NCI-H748 (cell line): ENCODE results near the gene ZNF23.

Experiments used
- DNase-seq: peaks from one replicate; lab custom pipeline; 2025; ENCODE audit not compliant: unreplicated experiment; lab: John Stamatoyannopoulos, UW

ZNF23 gene

DNA sequence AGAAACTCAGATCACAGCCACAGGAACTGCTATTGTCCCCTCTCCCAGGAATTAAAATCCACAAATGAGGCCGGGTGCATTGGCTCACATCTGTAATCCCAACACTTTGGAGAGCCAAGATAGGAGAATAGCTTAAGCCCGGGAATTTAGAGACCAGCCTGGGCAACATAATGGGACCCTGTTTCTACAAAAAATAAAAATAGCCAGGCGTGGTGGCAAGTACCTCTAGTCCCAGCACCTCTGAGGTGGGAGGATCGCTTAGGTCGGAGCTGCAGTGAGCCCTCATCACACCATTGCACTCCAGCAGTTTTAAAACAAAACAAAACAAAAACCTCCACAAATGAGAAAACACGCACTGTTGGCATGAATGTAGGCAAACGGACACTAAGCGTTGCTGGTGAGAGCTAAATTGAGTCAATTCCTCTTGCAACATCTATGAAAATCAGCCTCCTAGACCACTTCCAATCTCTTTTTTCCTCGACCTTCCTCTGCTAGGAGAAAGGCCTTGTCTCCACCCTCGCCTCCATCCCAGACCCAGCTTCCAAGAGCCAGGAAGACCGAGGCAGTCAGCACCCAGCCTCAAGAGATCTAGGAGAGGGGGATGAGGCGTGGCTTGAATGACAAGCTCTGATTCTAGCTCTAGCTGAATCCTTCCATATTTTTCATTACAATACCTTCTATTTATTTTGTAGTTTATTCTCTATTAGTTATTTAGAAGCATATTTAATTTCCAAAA is 35.0 kb downstream of the ZNF23 start:
- DNase-seq, result no peak

DNA sequence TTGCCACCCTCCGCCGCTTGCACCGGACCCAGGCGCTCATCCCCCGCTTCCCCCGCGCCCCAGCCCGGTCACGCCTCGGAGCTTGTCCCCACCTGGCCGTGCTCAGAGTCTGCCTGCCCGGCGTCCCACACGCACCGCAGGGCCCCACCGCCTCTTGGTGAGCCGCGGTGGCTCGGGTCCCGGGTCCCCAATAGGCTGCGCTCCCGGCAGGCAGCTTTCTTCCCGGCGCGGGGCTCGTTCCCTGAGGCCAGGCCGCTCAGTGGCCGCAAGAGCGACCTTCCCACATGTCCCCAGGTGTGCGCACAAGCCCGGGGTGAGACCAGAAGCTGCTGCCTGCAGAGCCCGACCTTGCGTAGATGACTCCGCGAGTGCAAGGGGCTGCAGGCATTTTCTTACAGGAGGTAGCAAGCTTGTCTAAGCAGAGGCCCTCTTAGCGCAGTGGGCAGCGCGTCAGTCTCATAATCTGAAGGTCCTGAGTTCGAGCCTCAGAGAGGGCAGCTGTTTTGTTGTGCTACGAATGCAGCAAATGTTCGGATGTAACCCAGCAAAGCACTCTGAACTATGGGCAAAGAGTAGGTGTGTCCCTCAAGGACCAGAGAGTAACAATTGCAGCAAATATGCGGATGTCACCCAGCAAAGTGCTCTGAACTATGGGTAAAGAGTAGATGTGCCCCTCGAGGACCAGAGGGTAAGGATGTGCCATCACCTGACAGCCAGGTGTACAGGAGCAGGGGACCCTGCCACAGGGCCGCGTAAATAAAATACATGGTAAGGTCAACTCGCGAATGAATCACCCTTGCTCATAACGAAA is 35.8 kb downstream of the ZNF23 start:
- peak; percentile 87 for DNase-seq

DNA sequence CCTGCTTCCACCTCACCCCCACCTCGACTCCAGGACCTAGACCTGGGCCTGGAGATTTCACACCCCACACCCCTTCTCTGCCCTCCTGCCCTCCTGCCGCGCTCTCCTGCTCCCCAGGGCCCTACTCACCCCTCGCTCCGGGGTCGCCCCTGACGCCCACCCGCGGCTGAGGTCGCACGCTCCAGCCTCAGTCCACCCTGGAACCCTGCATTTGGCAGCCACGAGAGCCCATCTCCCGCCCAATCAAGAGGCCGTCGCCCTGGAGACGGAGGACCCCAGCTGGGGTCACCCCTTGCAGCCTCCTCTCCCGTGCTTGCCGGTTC is 36.3 kb downstream of the ZNF23 start:
- DNase-seq, result no peak

DNA sequence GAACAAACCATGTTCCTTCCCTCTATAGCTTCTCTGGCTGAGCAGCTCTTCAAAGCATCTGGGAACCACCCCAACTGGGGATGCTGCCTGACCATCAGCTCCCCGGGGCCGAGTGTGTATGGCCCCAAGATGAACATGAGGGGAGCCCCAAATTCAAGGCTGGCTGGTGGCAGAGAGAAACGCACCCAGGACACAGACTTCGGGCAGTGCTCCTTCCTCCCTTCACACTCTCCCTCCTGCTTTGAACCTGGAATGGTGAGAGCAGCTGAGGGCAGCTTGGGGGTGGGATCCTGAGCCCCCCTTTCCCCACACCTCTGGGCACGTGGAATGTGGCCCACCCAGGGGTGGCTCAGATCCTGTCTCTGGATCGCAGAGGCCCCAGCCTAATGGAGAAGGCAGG is 37.4 kb downstream of the ZNF23 start:
- DNase-seq, result no peak

DNA sequence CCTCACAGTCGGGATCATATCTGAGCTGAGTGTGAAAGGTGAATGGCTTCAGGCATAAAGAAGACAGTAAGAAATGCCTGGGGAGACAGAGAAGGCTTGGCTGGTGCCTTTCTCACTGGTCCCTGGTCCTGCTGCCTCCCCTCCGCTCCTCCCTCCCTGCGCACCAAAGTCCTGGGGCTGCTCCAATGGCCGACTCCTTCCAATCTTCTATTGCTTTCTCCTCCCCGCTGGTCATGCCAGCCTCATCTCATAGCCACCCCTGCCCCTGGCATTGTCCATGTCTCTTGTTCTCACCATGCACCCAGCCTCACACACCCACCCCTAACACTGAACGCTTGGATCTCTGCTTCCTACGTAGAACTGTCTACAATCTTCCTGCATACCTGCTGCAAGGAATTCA is 38.2 kb downstream of the ZNF23 start:
- DNase-seq, result no peak

DNA sequence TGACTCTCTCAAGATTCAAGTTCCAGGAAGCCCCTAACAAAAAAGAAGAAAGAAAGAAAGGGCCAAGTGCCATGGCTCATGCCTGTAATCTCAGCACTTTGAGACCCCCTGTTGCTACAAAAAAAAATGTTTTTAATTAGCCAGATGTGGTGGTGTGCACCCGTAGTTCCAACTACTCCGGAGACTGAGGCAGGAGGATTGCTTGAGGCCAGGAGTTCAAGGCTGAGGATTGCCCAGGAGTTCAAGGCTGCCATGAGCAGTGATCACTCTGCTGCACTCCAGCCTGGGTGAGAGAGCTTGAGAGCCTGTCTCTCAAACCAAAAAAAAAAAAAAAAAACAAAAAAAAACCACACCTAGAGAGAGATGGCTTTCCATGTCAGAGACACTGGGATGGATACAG is 39.0 kb downstream of the ZNF23 start:
- DNase-seq, result no peak

DNA sequence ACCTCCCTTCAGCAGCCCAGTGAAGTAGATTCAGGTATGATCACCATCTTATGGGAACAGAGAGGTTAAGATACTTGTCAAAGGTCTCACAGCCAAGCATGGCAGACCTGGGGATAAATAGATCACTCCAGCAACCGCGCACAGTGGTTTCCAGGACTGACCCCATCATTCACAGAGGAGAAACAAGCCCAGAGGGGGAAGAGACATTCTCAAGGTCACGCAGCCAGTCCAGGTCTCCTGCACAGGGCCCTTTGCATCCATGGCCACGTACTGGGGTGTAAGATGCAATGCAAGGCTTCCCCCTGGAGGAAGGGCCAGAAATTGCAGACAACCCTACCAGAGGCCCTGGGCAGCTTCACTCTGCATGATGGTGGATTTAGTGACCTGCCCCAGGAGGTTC is 40.1 kb downstream of the ZNF23 start:
- DNase-seq, result peak; percentile 21

DNA sequence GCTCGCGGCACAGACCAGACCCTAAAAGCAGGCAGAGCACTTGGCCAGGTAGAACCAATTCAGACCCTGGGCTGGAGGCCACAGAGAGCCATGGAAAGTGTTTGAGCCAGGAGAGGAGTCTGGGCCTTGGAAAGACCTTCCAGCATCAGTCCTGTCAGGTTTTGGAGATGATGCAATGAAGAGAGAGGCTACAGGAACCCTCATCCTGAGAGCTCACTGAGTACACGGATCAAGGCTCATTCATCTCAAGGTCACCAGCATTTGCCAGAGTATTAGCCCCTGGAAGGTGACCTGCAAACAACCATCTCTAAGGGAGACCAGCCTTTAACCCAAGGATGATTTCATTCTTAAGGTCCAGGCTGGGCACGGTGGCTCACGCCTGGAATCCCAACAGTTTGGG is 48.0 kb downstream of the ZNF23 start:
- no peak for DNase-seq

DNA sequence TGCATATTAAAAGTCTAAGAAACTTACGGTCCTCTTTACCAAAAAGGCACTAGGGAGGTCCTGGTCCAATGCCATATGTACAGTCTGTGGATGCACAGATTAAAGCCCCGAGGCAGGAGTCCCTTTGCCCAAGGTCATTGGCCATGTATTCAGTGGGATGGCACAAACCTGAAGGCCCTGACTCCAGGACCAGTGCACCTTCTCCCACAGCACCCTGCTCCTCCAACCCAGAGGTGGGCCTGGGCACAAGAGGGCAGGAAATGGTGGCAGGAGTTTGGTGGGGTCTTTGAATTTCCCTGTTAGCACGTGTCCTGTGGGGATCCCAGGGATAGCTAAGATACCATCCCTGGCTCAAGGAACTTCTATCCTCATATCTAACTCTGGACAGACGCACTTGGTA is 48.7 kb downstream of the ZNF23 start:
- no peak for DNase-seq

DNA sequence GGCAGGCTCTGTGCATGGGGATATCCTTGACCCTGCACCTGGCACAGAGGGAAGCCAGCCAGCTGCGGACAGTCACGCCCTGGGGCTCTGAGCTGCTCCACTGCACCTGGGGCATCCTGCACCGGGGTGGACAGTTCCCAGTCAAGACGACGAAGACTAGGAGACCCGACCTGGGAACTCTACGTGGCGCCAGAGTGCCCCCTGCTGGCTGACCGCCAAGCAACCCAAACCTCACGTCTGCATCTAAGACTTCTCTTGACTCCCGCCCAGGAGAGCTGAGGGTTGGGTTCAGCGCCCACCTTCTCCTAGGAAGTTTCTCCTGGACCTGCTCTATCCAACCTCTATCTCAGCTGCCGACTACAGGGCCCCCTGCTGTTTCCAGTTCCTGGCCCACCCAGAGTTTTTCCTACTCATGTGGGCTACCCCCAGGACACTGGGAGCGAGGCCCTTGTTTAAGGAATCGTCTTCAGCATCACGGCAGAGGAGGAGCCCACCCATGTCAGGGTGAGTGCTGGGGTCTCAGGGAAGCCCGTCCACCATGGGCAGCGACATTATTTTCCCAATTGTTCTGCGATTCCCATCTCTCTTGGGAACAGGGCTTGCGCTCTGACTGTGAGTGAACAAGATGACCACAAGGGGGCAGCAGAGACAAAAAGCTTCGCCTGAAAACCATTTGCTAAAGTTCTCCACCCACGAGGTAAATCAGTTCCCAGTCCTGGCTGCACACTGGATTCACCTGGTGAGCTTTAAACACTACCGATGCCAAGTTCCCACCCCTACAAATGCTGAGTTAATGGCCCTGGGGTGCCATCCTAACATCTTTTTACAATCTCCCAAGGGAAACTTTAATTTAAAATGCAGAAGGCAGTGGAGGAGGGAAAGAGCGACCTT is 49.5 kb downstream of the ZNF23 start:
- peak; percentile 65 for DNase-seq

DNA sequence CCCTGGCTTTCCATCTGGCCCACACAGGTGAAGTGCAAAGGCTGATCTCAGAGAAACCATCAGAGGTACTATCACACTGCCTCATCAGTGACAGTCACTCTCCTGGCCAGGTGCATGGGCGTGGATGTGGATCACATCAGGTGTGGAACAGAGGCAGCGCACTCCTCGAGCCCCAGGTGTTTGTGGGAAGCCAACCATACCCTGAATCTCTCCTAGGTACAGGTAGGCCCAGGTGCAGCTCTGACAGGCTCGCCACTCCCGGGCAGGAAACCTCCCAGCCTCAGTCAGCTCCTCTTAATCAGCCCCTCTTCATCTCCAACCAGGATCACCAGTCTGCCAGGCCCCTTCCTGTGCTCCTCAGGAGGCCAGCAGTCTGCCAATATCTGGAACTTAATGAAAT is 51.9 kb downstream of the ZNF23 start:
- DNase-seq, result no peak

DNA sequence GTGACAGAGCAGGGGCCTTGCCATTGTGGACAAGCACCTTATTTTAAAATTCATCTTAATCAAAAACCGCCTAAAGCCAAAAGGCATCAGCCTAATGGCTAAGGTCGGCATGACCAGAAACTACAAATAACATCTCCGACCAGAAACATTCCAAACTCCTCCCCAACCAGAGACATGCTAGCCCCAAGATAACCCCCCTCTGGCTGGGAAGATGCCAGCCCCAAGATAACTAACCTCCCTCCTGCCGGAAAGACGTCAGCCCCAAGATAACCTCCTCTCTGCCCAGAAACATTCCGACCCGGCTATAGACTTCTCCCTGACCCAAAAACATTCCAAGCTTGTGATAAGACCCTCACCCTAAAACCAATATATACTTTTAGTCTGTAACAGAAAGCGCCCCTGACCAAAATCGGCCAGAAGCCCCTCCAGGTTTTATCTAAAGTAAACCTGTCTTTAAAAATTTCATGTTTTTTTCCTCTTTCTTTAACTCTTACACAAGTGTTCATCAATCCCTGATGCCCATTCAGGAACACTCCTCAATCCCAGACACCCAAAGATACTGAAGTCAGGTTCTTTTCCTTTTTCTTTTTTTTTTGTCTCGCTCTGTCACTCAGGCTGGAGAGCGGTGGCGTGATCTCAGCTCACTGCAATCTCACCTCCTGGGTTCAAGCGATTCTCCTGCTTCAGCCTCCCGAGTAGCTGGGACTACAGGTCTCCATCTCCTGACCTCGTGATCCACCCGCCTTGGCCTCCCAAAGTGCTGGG is 52.9 kb downstream of the ZNF23 start:
- no peak for DNase-seq

DNA sequence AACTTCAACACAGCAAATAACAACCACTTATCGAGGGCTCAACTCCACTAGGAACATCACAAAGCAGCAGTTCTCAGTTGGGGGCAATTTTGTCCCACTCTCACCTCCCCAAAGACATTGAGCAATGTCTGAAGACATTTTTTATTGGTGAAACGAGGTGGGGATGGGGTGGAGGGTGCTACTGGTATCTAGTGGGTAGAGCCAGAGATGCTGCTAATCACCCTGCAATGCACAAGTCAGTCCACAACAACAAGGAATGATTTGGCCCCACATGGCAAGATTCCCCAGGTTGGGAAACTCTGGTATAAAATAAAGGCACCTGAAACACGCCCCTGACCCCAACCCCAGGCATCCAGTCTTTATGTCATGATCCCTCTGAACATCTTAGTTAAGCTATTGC is 53.5 kb downstream of the ZNF23 start:
- no peak for DNase-seq

DNA sequence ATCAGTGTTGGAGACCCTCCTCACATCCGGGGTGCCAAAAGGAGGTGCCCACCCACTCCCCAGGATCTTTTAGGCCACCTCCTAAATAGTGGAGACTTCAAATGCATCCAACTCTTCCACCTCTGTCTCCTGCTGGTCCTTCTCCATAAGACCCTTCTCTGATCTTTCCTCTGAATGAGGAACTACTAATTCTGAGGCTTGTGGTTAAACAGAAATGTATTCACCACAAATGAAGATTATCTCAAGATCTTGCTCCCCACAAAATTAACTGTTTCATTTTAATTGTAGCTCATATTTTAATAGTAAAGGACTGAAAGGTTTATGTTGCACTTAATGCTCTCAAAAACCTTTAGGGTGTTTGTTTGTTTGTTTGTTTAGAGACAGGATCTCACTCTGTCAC is 54.3 kb downstream of the ZNF23 start:
- DNase-seq, result no peak

DNA sequence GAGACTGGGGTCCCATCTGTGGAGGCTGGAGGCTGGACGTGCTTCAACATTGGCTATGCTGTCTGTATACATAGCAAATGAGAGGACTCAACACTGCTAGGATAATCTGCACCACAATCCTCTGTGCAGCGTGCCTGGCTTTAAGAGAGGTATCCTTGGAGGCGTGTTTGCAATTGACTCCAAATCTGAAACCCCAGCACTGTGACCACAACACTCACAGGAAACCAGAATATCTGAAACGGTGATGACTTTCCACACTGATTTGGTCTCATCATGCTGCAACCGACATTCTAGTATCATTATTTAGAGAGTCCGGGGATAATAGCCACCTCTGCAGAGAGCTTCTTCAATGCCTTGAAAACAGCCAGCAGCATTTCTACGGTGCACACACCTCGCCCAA is 55.3 kb downstream of the ZNF23 start:
- DNase-seq, result no peak

DNA sequence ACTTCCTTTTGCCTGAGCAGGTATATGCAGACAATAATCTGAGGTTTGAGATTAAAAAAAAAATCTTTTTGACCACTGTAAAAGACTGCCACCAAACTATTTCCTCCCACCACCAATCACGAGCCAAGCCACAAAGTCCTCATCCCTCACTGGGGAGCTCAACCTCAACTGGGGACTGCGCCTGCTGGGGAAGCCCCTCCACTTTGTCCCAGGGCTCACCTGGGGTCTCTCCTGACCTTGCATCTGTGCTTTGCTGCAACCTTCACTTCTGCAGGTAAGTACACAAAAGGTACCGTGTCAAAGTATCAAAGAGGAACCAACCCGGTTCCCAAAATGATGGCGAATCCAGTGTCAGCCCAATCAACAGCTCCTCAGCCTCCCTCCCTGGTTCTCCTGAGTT is 55.7 kb downstream of the ZNF23 start:
- no peak for DNase-seq

DNA sequence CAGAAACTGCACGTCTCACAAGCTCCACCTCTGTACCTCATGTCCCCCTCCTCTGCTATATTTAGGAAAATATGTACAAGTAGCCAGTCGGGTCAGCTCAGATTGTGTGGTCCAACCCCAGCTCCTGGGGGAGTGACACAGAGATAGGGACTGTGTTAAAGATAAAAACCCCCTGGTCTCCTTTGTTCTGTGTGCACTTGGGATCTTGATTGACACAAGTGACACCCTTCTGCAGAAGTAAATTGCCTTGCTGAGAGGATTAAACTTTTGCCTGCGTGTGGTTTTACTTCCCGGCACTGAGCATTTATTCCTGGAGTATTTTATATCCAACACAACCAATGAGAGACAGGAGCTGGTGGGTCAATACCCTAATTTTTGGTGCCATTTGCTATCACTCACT is 57.7 kb downstream of the ZNF23 start:
- no peak for DNase-seq

DNA sequence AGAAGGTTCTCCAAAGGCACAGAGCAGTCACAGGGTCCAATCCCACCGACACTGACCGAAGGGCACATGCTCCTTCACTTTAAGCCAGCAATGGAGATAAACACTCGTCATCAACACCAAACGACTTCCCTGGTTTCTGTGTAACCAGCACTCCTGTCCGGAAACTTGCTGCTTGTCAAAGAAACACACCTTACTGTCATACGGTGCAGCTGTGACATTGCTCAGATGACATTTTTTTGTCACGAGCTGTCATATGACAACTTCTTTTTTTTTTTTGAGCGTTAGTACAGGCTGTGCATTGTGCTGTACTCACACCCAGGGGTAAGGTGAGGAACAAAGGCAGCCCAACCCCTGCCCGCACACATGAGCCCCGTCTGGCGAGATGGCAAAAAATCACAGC is 59.4 kb downstream of the ZNF23 start:
- DNase-seq, result no peak

DNA sequence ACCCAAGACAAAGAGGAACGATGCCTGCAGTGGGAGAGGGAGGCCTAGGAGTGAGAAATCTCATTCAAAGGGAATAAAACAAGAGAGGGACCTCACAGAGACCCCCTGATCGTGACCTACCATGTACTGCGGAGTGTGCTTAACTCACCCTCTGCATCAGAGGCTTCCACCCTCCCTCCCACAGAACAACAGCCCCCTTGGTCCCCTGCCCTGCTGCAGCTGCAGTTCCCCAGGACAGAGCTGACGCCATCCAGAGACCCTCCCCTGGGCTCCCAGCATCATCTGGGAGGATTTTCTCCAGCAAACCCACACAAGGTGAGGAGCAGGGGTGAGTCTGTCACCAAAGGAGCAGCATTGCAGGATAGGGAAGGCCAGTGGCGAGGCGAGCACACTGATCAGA is 60.0 kb downstream of the ZNF23 start:
- DNase-seq, result no peak

DNA sequence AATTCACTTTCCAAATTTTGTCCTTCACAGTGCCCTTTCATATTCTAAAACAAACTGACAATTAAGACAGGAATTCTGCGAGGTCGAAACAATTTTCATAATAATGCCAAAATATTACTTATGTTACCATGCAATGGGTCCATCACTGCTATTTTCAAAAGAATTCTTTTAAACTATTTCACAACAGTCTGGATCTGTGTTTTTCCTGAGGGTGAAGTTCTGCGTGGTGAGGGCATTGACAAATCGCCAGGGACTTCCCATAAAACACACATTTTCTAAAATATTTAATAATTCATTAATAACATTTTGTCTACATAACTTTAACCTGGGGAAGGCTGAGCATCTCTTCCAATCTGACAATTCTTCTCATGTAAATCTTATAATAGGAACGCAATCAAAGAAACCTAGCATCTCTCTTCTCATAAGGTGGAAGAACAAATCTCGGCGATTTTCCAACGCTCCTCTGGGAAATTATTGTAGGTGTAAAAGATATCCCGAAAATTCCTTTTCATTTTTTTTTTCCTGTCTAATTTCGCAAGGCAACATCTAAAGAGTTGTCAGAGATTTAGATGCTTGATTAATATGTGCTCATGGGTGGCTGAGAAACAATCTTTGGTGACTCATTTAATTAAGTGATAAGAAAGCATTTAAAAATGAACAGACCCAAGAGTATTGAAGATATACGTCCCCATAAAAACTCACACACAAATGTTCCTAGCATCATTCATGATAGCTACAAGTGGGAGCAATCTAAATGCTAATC is 62.1 kb downstream of the ZNF23 start:
- DNase-seq, result no peak
